SK-N-SH (cell line): ENCODE measurements around the gene FGGY. TPM values are rescaled to one million over a fixed set of nuclear protein-coding genes. Genes with fewer than 3 reads are reported as not detected.

Source experiments
- CTCF ChIA-PET: fragments of 300-600, 350-600 bp; formaldehyde crosslinking; extraction: SDS; loops from one replicate; lab custom pipeline; 2021; lab: Yijun Ruan, JAX
- POLR2A ChIA-PET: fragments of 350-600 bp; sonication (Branson Sonifier 250); formaldehyde crosslinking; extraction: SDS; loops from one replicate; lab custom pipeline; 2020; ENCODE audit warnings: antibody characterized with exemption, inconsistent platforms; lab: Yijun Ruan, JAX
- DNase-seq: peaks from one replicate; pipeline ENCODE4 v3.0.0; 2012
- H2AFZ ChIP-seq: fragments of 200-600 bp; sonication (generic); 2 replicates; pipeline ENCODE4 v1.8.1; 2016; ENCODE audit warnings: antibody characterized with exemption, mild to moderate bottlenecking, low read depth
- H3F3A ChIP-seq: fragments of 200-600 bp; sonication (generic); replicated peaks from 2 replicates; pipeline ENCODE3; 2016; ENCODE audit warnings: antibody characterized with exemption, mild to moderate bottlenecking; ENCODE audit not compliant: insufficient read depth
- H3K27ac ChIP-seq, 2 experiments: fragments of 200-500 bp in 1 of 2; fragments of 200-600 bp in 1 of 2; sonication (Bioruptor generic) in 1 of 2; sonication (generic), shearing (Covaris generic) in 1 of 2; 2 replicates each; pipeline versions ENCODE4 v1.5.1 to v1.6.1; 2014 to 2016; ENCODE audit warnings: low read depth in 2 of 2, inconsistent platforms in 1 of 2, low read length in 1 of 2, mild to moderate bottlenecking in 1 of 2, mixed read lengths in 1 of 2
- H3K27me3 ChIP-seq: fragments of 200-600 bp; sonication (generic), shearing (Covaris generic); 2 replicates; pipeline ENCODE4 v1.6.1; 2016; ENCODE audit warnings: mixed run types; ENCODE audit not compliant: insufficient read depth
- H3K36me3 ChIP-seq, 2 experiments: fragments of 200-500 bp in 1 of 2; fragments of 200-600 bp in 1 of 2; sonication (Bioruptor generic) in 1 of 2; sonication (generic) in 1 of 2; replicated peaks in 1 of 2; 2 replicates each; pipeline versions ENCODE3 to v1.5.1; 2014 to 2016; ENCODE audit warnings: low read length in 1 of 2, mild to moderate bottlenecking in 1 of 2; ENCODE audit not compliant: insufficient read depth in 2 of 2, control insufficient read depth in 1 of 2
- H3K4me1 ChIP-seq, 2 experiments: fragments of 200-500 bp in 1 of 2; fragments of 200-600 bp in 1 of 2; sonication (Bioruptor generic) in 1 of 2; sonication (generic), shearing (Covaris generic) in 1 of 2; 2 replicates each; pipeline versions ENCODE4 v1.5.1 to v1.6.1; 2014 to 2016; ENCODE audit warnings: low read depth in 1 of 2, low read length in 1 of 2, mixed run types in 1 of 2; ENCODE audit not compliant: insufficient read depth in 2 of 2, control insufficient read depth in 1 of 2
- H3K4me2 ChIP-seq: fragments of 200-600 bp; sonication (generic), shearing (Covaris generic); 2 replicates; pipeline ENCODE4 v1.6.1; 2017; ENCODE audit warnings: mixed run types
- H3K4me3 ChIP-seq, 2 experiments: fragments of 200-500 bp in 1 of 2; fragments of 200-600 bp in 1 of 2; sonication (Bioruptor generic) in 1 of 2; sonication (generic), shearing (Covaris generic) in 1 of 2; 2 replicates each; pipeline versions ENCODE4 v1.5.1 to v1.8.1; 2014 to 2016; ENCODE audit warnings: low read depth in 2 of 2, inconsistent platforms in 1 of 2, low read length in 1 of 2, mild to moderate bottlenecking in 1 of 2, mixed read lengths in 1 of 2, moderate library complexity in 1 of 2
- H3K79me2 ChIP-seq: fragments of 200-600 bp; sonication (generic); 2 replicates; pipeline ENCODE4 v1.8.1; 2017; ENCODE audit warnings: mild to moderate bottlenecking; ENCODE audit not compliant: insufficient read depth
- H3K9ac ChIP-seq: fragments of 200-600 bp; sonication (generic); 2 replicates; pipeline ENCODE4 v1.6.1; 2017; ENCODE audit warnings: mixed run types
- H3K9me2 ChIP-seq: fragments of 200-600 bp; sonication (generic); 2 replicates; pipeline ENCODE4 v1.6.1; 2017; ENCODE audit warnings: mixed run types
- H3K9me3 ChIP-seq: fragments of 200-600 bp; sonication (generic); 2 replicates; pipeline ENCODE4 v1.6.1; 2017; ENCODE audit warnings: mixed run types, mild to moderate bottlenecking, moderate library complexity
- H4K20me1 ChIP-seq: fragments of 200-600 bp; sonication (generic); 2 replicates; pipeline ENCODE4 v1.6.1; 2017; ENCODE audit warnings: mild to moderate bottlenecking, mixed run types; ENCODE audit not compliant: insufficient read depth
- CHD2 ChIP-seq: fragments of 150-350 bp; IDR thresholded peaks from 2 replicates; pipeline ENCODE4 v1.6.1; 2018; ENCODE audit warnings: low read length; ENCODE audit not compliant: partially characterized antibody
- CTCF ChIP-seq: fragments of 200-600 bp; sonication (generic); IDR thresholded peaks from 2 replicates; pipeline ENCODE4 v1.6.1; 2017; ENCODE audit warnings: antibody characterized with exemption, mild to moderate bottlenecking, moderate library complexity
- ELF1 ChIP-seq: IDR thresholded peaks from 2 replicates; pipeline ENCODE4 v1.4.0; 2012
- EP300 ChIP-seq, 2 experiments: IDR thresholded peaks; 2 replicates each; pipeline versions ENCODE4 v1.4.0 to v1.6.1; 2012; ENCODE audit warnings: borderline replicate concordance in 1 of 2, low read depth in 1 of 2, low read length in 1 of 2
- FOXJ3 ChIP-seq: sonication (generic); formaldehyde crosslinking; IDR thresholded peaks from 2 replicates; pipeline ENCODE4 v1.5.1; 2020; ENCODE audit warnings: mild to moderate bottlenecking, missing genetic modification reagents
- GATA2 ChIP-seq: sonication (generic); formaldehyde crosslinking; IDR thresholded peaks from 2 replicates; pipeline ENCODE4 v1.5.0; 2020; ENCODE audit warnings: mild to moderate bottlenecking, missing genetic modification reagents
- IRF3 ChIP-seq: fragments of 150-350 bp; IDR thresholded peaks from 2 replicates; pipeline ENCODE4 v1.6.1; 2016; ENCODE audit warnings: mild to moderate bottlenecking, low read depth, low read length
- MAX ChIP-seq: IDR thresholded peaks from 2 replicates; pipeline ENCODE4 v1.4.0; 2012; ENCODE audit warnings: low read depth
- MXI1 ChIP-seq: IDR thresholded peaks from 2 replicates; pipeline ENCODE4 v1.6.1; 2012; ENCODE audit warnings: mild to moderate bottlenecking, low read depth, low read length, improper control_type of control experiment
- NFIC ChIP-seq: IDR thresholded peaks from 2 replicates; pipeline ENCODE4 v1.4.0; 2012; ENCODE audit warnings: borderline replicate concordance
- NRF1 ChIP-seq: IDR thresholded peaks from 2 replicates; pipeline ENCODE4 v1.6.1; 2012; ENCODE audit warnings: low read depth, mild to moderate bottlenecking, low read length
- RAD21 ChIP-seq: IDR thresholded peaks from 2 replicates; pipeline ENCODE4 v1.6.1; 2012; ENCODE audit warnings: mild to moderate bottlenecking, low read length
- RCOR1 ChIP-seq: fragments of 150-350 bp; IDR thresholded peaks from 2 replicates; pipeline ENCODE4 v1.6.1; 2017; ENCODE audit warnings: antibody characterized with exemption, low read length
- RFX5 ChIP-seq: IDR thresholded peaks from 2 replicates; pipeline ENCODE4 v1.6.1; 2012; ENCODE audit warnings: mild to moderate bottlenecking, improper control_type of control experiment, low read length
- RXRA ChIP-seq: IDR thresholded peaks from 2 replicates; pipeline ENCODE4 v1.4.0; 2012; ENCODE audit warnings: low read depth, mild to moderate bottlenecking, borderline replicate concordance
- TCF12 ChIP-seq: IDR thresholded peaks from 2 replicates; pipeline ENCODE4 v1.4.0; 2012
- TEAD4 ChIP-seq: IDR thresholded peaks from 2 replicates; pipeline ENCODE4 v1.4.0; 2012; ENCODE audit warnings: mild to moderate bottlenecking, borderline replicate concordance; ENCODE audit not compliant: insufficient read depth
- ZBTB33 ChIP-seq: IDR thresholded peaks from 2 replicates; pipeline ENCODE4 v1.4.0; 2012; ENCODE audit warnings: low read depth, borderline replicate concordance
- WGBS: methylation state at CpG from one replicate; pipeline ENCODE4 v1.1.6; 2017; ENCODE audit warnings: low lambda C conversion rate; 5-methylcytosine and 5-hydroxymethylcytosine counted together
- polyA plus RNA-seq, 3 experiments: library from polyadenylated mRNA; depleted of rRNA; stranded (reverse); fragments of >200 nt; gene quantifications; 2 replicates each; pipeline ENCODE4 v1.2.3, GENCODE V29; 2012

The FGGY gene
- polyA plus RNA-seq, 1 of the 3 experiments (the other 2 are of a cell fraction): 10.3 TPM

- 98% methylated on average over 4 of the region's 5 CpGs for WGBS
- TF ChIP-seq NFIC (no peak), CTCF (no peak), CHD2 (no peak), TCF12 (no peak), RFX5 (no peak), MXI1 (no peak), GATA2 (CRISPR knock-in tag) (no peak), TEAD4 (no peak), ELF1 (no peak), RAD21 (no peak), ZBTB33 (no peak), IRF3 (no peak), RCOR1 (no peak), NRF1 (no peak), FOXJ3 (CRISPR knock-in tag) (no peak), MAX (no peak), EP300 (IDR thresholded peaks at IDR 0.05; ENCODE audit: borderline replicate concordance in 1 of 2, low read depth in 1 of 2, low read length in 1 of 2) (no peak), RXRA (no peak)
- Histone ChIP-seq H3K9me3 (no peaks in the 10 kb centered on the region), H3K4me3 (no peak overlapping the region), H3K9ac (no peak overlapping the region), H3K4me2 (no peak overlapping the region), H3K27me3 (no peaks in the 10 kb centered on the region), H4K20me1 (no peaks in the 10 kb centered on the region), H3F3A (peaks cover 11% of the 10 kb centered on the region), H2AFZ (no peak overlapping the region), H3K4me1 (peaks cover 0 to 12% of the 10 kb centered on the region in 2 experiments; a peak in 3 of 4 replicates), H3K27ac (no peak overlapping the region), H3K36me3 (peaks cover 0 to 3% of the 10 kb centered on the region in 2 experiments), H3K79me2 (no peaks in the 10 kb centered on the region; the same call in 1 of the 2 replicates), H3K9me2 (no peaks in the 10 kb centered on the region)
- ChIA-PET CTCF (no interaction called here), POLR2A (no interaction called here)
- DNase-seq: no peak
Measured at GRCh38 chr1:59671066-59671952, 374.4 kb downstream of the FGGY start.
